Epithelial cell of proximal tubule (primary cell): Measurements from ENCODE around the gene NOTCH4. TPM values are rescaled to one million over a fixed set of nuclear protein-coding genes. Genes with fewer than 3 reads are reported as not detected.
"Not testable (repeated sequence)": the region's sequence is repeated elsewhere in the genome, so short reads cannot be mapped to it uniquely, and the experiment has no call there.

ENCODE experiments used
- DNase-seq: peaks from one replicate; pipeline ENCODE4 v3.0.0-alpha.2; 2011; ENCODE audit warnings: low read depth
- H3K4me3 ChIP-seq: 2 replicates; pipeline ENCODE4 v1.5.1; 2011; ENCODE audit warnings: low read depth, mild to moderate bottlenecking, low read length
- total RNA-seq: library from RNA; depleted of rRNA; stranded (reverse); fragments of >200 nt; gene quantifications from 2 replicates; pipeline ENCODE4 v1.2.3, GENCODE V29; 2015
- TF ChIP-seq, protein P1 (sequence below): conservative IDR thresholded peaks from 2 replicates; pipeline ENCODE4 v1.5.1; 2012; ENCODE audit warnings: low read depth, mild to moderate bottlenecking, low read length

Gene NOTCH4
- total RNA-seq, 1 donor from 2014 or later, result 3.3 TPM

DNA sequence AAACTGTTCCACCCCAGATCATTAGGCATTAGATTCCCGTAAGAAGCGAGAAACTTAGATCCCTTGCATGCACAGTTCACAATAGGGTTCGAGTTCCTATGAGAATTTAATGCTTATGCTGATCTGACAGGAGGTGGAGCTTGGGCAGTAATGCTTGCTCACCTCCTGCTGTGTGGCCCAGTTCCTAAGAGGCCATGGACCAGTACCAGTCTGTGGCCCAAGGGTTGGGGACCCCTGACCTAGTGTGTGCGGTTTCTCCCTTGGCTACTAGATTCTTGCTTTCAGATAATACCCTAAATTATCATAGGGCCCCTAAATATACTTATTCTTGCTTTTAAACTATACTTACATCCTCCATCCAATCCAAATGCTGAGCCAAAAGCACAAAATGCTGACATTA is 29.5 kb downstream of the NOTCH4 start:
- H3K4me3 ChIP-seq, result no peak overlapping the region
- DNase-seq, result no peak
- TF ChIP-seq, protein P1, sequence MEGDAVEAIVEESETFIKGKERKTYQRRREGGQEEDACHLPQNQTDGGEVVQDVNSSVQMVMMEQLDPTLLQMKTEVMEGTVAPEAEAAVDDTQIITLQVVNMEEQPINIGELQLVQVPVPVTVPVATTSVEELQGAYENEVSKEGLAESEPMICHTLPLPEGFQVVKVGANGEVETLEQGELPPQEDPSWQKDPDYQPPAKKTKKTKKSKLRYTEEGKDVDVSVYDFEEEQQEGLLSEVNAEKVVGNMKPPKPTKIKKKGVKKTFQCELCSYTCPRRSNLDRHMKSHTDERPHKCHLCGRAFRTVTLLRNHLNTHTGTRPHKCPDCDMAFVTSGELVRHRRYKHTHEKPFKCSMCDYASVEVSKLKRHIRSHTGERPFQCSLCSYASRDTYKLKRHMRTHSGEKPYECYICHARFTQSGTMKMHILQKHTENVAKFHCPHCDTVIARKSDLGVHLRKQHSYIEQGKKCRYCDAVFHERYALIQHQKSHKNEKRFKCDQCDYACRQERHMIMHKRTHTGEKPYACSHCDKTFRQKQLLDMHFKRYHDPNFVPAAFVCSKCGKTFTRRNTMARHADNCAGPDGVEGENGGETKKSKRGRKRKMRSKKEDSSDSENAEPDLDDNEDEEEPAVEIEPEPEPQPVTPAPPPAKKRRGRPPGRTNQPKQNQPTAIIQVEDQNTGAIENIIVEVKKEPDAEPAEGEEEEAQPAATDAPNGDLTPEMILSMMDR, result no peak

DNA sequence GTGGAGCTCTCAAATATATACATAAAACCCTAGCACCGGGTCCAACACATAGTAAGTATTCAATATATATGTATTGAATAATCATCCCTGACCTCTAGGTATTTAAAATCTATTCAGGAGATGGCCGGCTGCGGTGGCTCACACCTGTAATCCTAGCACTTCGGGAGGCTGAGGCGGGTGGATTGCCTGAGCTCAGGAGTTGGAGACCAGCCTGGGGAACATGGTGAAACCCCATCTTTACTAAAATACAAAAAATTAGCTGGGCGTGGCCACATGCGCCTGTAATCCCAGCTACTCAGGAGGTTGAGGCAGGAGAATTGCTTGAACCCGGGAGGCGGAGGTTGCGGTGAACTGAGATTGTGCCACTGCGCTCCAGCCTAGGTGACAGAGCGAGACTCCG is 30.8 kb downstream of the NOTCH4 start:
- DNase-seq, H3K4me3 ChIP-seq: not testable (repeated sequence)

DNA sequence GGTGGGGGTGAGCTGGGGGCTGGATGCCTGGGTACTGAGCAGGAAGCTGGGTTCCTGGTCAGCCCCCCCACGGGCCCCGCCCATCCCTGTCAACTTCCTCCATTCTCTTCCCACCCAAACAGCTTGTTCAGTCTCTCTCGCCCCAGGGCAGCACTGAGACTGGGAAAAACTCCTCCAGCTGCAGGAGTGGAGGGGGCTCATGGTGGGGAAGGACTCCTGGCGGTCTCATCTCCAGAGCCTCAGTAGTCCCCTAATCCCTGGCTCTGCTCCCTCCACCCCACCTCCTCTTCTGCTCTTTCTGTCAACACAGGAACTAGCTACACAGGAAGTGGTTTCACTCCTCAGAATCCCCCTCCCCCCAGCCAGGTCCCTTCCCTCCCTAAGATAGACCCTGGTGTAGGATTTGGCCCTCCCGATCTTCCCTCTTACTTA is 31.2 kb downstream of the NOTCH4 start, which contains the start of gene GPSM3:
GPSM3 (minus strand) TSS at position 36 of the 432 bp plus-strand sequence. CDS start 130 bp downstream, outside the sequence.
- no peak within 1 kb of the TSS for H3K4me3 ChIP-seq
- DNase-seq, result no peak
- TF ChIP-seq, protein P1, result no peak

DNA sequence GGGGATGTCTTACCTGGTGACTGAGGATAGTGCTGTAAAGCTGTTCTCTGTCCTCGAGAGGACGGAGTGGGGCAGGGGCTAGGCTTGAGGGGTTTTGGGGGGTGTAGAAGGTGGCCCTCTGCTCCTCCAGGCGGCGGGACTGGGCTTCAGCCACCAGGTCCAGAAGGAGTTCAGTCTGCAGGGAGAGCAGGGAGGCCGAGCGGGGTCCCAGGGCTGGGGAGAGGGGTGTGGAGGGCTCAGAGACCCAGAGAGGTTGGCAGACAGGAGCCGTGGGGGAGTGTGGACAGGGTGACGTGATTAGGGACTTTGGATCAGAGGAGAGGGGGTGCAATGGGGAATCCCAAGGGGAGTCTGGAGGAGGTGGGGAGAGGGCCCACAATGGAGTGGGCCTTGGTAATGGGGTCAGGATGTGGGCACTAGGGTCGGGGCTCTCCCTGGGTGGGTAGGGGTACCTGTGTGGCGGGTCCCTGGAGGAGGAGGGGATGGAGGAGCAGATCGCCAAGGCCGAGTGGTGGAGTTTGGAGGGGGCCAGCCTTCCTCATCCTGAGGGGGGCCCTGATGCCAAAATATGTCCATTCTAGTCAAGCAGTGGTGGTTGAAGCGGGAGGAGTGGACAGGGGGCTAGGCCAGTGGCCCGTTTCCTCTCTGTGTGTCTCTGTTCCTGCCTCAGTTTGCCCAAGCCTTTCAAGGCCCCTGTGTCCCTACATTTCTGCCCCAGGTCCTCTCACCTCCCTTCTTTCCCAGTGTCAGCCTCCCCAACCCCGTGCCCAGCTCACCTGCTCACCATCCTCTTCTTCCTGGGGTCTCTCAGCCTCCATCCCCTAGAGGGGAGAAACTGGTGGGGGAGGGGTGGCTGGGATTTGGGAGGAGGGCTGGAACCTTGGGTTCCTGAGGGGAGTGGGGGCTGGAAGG is 31.9 kb downstream of the NOTCH4 start:
- no peak for DNase-seq
- H3K4me3 ChIP-seq, result no peak overlapping the region
- TF ChIP-seq, protein P1, result no peak

DNA sequence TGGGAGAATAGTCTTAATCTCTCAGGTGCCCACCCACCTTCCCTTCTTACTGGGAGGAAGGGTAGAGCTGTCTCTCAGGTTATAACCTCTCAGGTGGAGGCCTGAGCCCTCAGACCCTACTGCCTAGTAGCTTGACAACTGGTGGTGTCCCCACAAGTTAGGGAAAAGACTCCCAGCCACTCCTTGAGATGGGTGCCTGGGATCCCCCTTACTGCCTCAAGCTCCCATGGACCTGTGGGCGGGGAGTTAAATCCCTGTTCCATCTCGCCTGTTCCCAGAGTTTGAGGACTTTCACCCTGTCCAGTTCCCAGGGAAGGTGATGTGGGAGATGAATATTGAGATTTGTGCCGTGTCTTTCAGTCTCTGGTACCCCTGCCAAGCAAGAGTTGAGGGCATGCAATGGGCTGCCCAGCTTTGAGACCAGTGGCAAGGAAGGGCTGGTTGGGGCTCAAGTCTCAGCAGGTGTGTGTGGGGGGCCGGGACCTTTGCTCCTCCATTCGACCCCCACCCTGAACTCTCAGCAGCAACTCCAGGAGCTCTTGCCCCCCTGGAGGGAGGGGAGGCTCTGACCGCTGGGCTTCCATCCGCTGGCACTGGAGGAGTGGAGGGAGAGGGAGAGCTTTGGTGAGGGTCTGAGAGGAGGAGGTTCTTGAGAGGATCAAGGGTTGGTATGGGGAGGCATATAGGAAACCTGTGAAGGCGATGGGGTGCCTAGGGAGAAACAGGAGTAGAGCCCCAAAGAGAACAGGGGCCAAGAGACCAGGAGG is 32.8 kb downstream of the NOTCH4 start:
- no peak for DNase-seq
- peak overlapping the region; percentile 82 for H3K4me3 ChIP-seq
- TF ChIP-seq, protein P1, result no peak

DNA sequence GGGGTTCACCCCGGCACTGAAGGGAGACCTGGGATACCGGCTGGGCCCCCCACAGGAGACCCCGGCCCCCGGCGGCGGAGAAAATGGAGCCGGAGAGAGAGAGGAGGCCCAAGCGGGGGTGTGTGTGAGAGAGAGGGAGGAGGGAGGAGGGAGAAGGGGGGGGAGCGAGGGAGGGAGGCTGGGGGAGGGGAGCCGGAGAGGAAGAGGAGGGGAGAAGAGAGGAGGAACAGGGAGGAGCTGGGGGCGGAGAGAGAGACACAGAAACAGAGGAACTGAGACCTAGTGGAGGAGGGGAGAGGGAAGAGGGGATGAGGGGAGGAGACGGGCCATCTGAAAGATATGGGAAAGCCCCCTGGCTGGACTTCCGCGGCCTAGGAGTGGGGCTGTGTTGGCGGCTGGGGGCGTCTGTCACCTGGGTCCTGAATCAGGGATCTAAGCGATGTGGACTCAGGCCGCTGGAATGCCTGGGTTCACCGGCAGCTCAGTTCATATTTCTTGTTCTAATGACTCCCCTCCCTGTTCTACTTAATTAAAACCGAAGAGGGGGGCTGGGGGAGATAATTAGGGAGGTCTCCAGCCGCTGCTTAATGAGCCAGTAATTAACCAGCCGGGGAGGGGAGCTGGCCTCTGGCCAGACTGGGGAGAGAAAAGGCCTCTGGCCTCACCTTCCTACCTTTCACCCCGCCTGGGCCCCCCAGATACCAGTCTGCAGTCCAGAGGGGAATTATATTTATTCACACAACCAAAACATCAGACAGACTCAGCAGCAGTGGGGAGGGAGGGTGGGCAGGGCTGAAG is 33.6 kb downstream of the NOTCH4 start, which contains the start of gene PBX2:
PBX2 (minus strand) TSS at position 149 of the 798 bp plus-strand sequence. CDS start 287 bp downstream, outside the sequence.
- peak within 1 kb of the TSS; percentile 82 for H3K4me3 ChIP-seq
- DNase-seq, result no peak
- TF ChIP-seq, protein P1, result no peak
